GM19395 (cell line): Measurements from ENCODE around the gene NCK1.
"Not testable (repeated sequence)": the region's sequence is repeated elsewhere in the genome, so short reads cannot be mapped to it uniquely, and the experiment has no call there.

ENCODE experiments used
- ATAC-seq: cut with Tn5 transposase; IDR thresholded peaks from one replicate; pipeline ENCODE4 v1.9.1; 2021; ENCODE audit warnings: mild to moderate bottlenecking, moderate library complexity; ENCODE audit not compliant: unreplicated experiment

The NCK1 gene

GRCh38 chr3:136860541-136860940, 1.5 kb upstream of the NCK1 start:
- ATAC-seq = no peak

- peak; percentile 15 for ATAC-seq
Observed at GRCh38 chr3:136862617-136863322, 762 bp downstream of the NCK1 start.

- no peak for ATAC-seq
Observed at GRCh38 chr3:136869282-136869681, 7.3 kb downstream of the NCK1 start.

DNA sequence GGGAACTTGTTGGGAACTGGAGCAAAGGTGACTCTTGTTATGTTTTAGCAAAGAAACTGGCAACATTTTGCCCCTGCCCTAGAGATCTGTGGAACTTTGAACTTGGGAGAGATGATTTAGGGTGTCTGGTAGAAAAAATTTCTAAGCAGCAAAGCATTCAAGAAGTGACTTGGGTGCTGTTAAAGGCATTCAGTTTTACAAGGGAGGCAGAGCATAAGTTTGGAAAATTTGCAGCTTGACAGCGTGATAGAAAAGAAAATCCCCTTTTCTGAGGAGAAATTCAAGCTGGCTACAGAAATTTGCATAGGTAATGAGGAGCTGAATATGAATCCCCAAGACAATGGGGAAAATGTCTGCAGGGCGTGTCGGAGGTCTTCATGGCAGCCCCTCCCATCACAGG, 10.2 kb downstream of the NCK1 start:
- ATAC-seq = not testable (repeated sequence)

DNA sequence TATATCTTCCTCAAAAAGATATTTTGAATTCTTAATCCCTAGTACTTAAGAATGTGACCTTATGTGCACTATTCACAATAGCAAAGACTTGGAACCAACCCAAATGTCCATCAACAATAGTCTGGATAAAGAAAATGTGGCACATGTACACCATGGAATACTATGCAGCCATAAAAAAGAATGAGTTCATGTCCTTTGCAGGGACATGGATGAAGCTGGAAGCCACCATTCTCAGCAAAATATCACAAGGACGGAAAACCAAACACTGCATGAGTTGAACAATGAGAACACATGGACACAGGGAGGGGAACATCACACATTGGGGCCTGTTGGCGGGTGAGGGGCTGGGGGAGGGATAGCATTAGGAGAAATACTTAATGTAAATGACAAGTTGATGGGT, 17.5 kb downstream of the NCK1 start:
- not testable (repeated sequence) for ATAC-seq

GRCh38 chr3:136882571-136882970, 20.6 kb downstream of the NCK1 start:
- no peak for ATAC-seq

GRCh38 chr3:136883967-136884720, 22.1 kb downstream of the NCK1 start:
- no peak for ATAC-seq

DNA sequence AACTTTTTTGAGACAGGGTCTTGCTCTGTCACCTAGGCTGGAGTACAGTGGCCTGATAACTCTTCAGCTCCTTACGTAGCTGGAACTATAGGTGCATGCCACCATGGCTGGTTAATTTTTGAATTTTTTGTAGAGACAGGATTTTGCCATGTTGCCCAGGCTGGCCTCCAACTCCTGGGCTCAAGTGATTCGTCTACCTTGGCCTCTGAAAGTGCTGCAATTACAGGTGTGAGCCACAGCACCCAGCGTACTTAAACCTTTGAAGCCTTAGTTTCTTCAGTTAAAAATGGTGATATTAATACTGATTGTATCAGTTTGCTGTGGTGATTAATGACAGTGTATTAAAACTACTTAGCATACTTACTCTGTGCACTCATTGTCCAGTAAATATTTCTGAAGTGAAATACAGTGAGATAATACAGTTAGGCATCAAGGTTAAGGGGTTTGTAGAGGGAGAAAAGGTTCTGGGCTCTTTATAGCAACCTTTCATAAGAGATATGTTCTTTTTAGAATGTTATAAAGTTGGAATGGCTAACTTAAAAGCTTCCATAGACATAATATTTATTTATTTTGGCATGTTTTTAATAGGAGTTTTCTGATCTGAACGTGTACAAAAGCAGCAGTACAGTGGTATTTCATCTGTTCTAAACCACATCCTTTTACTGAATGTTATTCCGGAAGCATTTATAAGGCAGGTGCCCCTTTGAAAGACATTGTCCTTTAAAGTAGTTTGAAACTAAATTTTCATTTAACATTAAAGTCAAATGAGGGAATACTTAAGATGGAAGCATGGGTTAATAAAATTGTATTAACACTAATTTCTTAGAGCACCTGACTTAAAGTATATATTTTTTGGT, 23.6 kb downstream of the NCK1 start:
- ATAC-seq = peak; percentile 72

GRCh38 chr3:136889947-136890346, 27.9 kb downstream of the NCK1 start:
- ATAC-seq = no peak

- ATAC-seq = no peak
Observed at GRCh38 chr3:136891934-136892855, 30.2 kb downstream of the NCK1 start.

DNA sequence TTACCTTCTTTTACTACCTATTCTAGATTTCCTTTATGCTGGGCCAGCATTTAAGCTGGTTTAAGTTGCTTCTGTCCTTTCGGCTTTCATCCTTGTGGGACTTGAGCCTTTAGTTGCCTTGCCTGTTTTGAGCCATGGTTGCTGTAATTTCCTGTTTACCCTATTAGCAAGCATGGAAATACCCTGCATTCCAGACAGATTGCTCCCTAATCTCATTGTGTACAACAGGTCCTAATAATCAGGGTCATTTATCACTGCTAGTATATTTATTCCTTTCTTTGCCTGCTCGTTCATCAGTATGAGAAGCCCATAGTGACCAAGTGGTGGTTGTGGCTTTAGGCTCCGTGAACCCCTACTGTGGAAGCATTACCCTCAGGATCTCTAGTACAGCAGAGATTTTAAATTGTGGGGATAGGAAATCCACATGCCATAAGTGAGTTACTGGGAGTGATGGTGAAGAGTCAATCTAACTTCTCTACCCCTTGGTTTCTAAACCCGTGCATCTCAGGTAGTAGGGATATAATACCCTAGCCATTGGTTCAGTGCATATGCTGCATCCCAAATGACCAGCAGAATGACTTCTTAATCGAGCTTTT, 31.9 kb downstream of the NCK1 start:
- no peak for ATAC-seq

GRCh38 chr3:136897171-136897570, 35.2 kb downstream of the NCK1 start:
- peak; percentile 46 for ATAC-seq

DNA sequence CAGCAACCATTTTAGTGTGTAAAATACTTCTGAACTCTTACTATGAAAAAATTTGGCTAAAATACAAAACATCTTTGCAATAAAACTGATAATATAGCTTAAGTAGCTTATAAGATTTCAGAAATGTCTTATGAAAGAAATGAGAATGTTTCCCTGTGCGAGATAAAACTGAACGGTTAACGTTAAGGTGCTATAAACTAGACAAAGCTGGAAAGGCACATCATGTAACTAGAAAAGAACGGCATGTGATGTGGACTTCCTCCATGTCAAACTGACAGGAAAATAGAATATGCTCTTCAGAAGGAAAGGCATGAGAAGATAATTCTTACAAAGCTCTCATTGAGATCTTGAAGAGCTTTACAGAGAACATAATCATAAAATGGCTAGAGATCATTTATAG, 36.5 kb downstream of the NCK1 start:
- no peak for ATAC-seq

DNA sequence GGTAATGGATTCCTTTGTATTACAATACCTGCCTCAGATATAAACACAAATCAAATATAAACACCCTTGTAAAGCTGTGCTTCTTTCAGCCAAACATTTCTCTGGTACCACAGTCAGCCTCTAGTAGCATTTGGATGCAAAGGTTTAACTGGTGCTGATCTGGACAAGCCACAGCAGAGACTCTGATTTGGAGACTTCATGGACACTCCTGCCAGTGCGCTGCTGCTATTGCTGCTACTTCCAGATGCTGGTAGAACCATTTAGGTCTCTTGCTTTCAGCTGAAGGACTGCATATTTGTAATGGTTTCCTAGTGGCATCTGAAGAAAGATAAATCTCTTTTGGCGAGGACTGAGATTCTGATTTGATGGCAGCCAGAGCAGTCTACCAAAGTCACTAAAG, 36.9 kb downstream of the NCK1 start:
- ATAC-seq = no peak

- no peak for ATAC-seq
Observed at GRCh38 chr3:136899622-136900158, 37.7 kb downstream of the NCK1 start.

DNA sequence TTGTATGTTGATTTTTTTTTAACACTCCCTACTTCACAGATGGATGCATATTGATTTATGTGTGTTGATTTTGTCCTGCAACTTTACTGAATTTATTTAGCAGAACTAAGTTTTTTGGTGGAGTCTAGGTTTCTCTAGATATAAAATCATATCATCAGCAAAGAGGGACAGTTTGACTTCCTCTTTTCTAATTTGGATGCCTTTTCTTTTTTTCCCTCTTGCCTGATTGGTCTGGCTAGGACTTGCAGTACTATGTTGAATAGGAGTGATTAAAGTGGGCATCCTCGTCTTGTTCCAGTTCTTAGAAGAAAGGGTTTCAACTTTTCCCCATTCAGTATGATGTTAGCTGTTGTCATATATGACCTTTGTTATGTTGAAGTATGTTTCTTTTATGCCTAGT, 38.7 kb downstream of the NCK1 start:
- not testable (repeated sequence) for ATAC-seq

DNA sequence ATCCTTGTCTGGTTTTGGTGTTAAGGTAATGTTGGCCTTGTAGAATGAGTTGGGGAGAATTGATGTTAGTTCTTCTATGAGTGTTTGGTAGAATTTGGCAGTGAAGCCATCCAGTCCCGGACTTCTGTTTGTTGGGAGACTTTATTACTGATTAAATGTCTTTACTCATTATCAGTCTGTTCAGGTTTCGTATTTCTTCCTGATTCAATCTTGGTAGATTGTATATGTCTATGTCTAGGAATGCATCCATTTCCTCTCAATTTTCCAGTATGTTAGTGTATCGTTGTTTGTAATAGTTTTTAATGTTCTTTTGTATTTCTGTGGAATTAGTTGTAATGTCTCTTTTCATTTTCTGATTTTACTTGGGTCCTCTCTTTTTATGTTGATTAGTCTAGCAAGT, 39.4 kb downstream of the NCK1 start:
- no peak for ATAC-seq

- not testable (repeated sequence) for ATAC-seq
Observed at GRCh38 chr3:136902530-136902929, 40.5 kb downstream of the NCK1 start.

DNA sequence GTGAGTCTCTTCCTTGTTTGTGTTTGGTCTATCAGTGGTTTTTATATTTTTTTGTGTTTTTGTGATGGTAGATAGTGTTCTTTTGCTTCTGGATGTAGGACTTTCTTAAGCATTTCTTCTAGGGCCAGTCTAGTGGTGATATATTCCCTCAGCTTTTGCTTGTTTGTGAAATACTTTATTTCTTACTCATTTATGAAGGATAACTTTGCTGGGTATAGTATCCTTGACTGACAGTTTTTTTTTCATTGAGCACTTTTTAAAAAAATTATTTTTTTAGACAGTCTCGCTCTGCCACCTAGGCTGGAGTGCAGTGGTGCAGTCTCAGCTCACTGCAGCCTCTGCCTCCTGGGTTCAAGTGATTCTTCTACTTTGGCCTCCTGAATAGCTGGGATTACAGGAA, 41.9 kb downstream of the NCK1 start:
- no peak for ATAC-seq

DNA sequence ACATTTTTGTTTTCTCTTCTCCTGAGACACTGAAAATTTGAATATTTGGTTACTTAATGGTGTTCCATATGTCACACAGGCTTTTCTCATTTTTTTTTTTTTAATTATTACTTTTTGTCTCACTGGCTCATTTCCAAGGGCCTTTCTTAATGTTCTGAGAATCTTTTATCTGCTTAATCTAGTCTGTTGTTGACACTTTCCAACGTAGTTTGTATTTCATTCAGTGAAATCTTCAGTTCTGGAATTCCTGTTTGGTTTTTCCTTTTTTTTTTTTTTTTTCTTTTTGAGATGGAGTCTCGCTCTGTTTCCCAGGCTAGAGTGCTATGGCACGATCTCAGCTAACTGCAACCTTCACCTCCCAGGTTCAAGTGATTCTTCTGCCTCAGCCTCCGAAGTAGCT, 42.7 kb downstream of the NCK1 start:
- no peak for ATAC-seq
